Panc1 (cell line): ENCODE results near the gene CDKN1A. TPM values are rescaled to one million over a fixed set of nuclear protein-coding genes. Genes with fewer than 3 reads are reported as not detected.

Experiments
- ATAC-seq: fragments of 200-7000 bp; cut with Tn5 transposase; 2 replicates; pipeline ENCODE4 v1.9.1; 2020; ENCODE audit warnings: mild to moderate bottlenecking, moderate library complexity
- BruUV-seq: library from RNA; stranded (reverse); fragments of 400-500 nt; replicated peaks from 2 replicates; lab custom pipeline; 2021; lab: Mats Ljungman, UMichigan
- CTCF ChIA-PET: fragments of 300-600 bp; sonication (Branson Sonifier 250); formaldehyde crosslinking; loops from one replicate; lab custom pipeline; 2022; ENCODE audit warnings: antibody characterized with exemption; lab: Charles Lee
- POLR2A ChIA-PET: fragments of 300-600 bp; sonication (Branson Sonifier 250); formaldehyde crosslinking; loops from one replicate; lab custom pipeline; 2022; ENCODE audit warnings: antibody characterized with exemption; lab: Charles Lee
- DNase-seq: peaks from one replicate; pipeline ENCODE4 v3.0.0-alpha.2; 2010; ENCODE audit warnings: low read depth, low spot score
- H3K27ac ChIP-seq: 2 replicates; pipeline ENCODE4 v1.5.1; 2011; ENCODE audit warnings: mild to moderate bottlenecking, low read length, inconsistent platforms
- H3K27me3 ChIP-seq: fragments of 200-500 bp; sonication (Bioruptor generic); 2 replicates; pipeline ENCODE4 v1.6.0; 2014; ENCODE audit warnings: low read length, inconsistent platforms; ENCODE audit not compliant: control insufficient read depth, insufficient read depth
- H3K36me3 ChIP-seq: fragments of 200-500 bp; sonication (Bioruptor generic); 2 replicates; pipeline ENCODE4 v1.5.1; 2014; ENCODE audit warnings: inconsistent platforms, mild to moderate bottlenecking, low read length, moderate library complexity; ENCODE audit not compliant: control insufficient read depth, insufficient read depth
- H3K4me1 ChIP-seq: 2 replicates; pipeline ENCODE4 v1.5.1; 2011; ENCODE audit warnings: inconsistent platforms, mild to moderate bottlenecking, low read length, moderate library complexity; ENCODE audit not compliant: control insufficient read depth, insufficient read depth
- H3K4me3 ChIP-seq, 2 experiments: 2 replicates each; pipeline ENCODE4 v1.5.1; 2011 to 2012; ENCODE audit warnings: low read depth in 2 of 2, low read length in 2 of 2, mild to moderate bottlenecking in 2 of 2, inconsistent platforms in 1 of 2, moderate library complexity in 1 of 2
- H3K9me3 ChIP-seq: fragments of 200-500 bp; sonication (Bioruptor generic); 2 replicates; pipeline ENCODE4 v1.5.1; 2014; ENCODE audit warnings: low read depth, mild to moderate bottlenecking, inconsistent platforms, low read length, moderate library complexity; ENCODE audit not compliant: control insufficient read depth, insufficient read depth
- POLR2AphosphoS5 ChIP-seq: IDR thresholded peaks from 2 replicates; pipeline ENCODE4 v1.6.1; 2012; ENCODE audit warnings: mild to moderate bottlenecking, low read depth, low read length, moderate library complexity
- SIN3A ChIP-seq: IDR thresholded peaks from 2 replicates; pipeline ENCODE4 v1.6.1; 2012; ENCODE audit warnings: low read depth, mild to moderate bottlenecking, low read length, moderate library complexity, borderline replicate concordance; ENCODE audit not compliant: insufficient read depth
- TCF7L2 ChIP-seq: IDR thresholded peaks from 2 replicates; pipeline ENCODE4 v1.6.1; 2011; ENCODE audit warnings: mild to moderate bottlenecking, low read depth, low read length, inconsistent platforms
- in situ Hi-C: cut with HindIII; loops from 2 replicates; pipeline ENCODE4 v1.10.0; 2016; ENCODE audit warnings: low sequenced_read_pairs, low pct_unique_long_range_greater_than_20kb
- intact Hi-C: fragments of 100-400 bp; cut with micrococcal nuclease; formaldehyde crosslinking; loops from one replicate; pipeline ENCODE4 v1.10.0; 2022; ENCODE audit not compliant: unreplicated experiment
- total RNA-seq: library from RNA; stranded (reverse); gene quantifications from one replicate; pipeline ENCODE4 v1.2.1, GENCODE V29; 2021; ENCODE audit not compliant: unreplicated experiment
- TF ChIP-seq, protein P1 (sequence below), 2 experiments: IDR thresholded peaks; 2 replicates each; pipeline ENCODE4 v1.6.1; 2011 to 2012; ENCODE audit warnings: low read depth in 2 of 2, control low read depth in 1 of 2, low read length in 1 of 2, mild to moderate bottlenecking in 1 of 2, moderate library complexity in 1 of 2; ENCODE audit not compliant: insufficient read depth in 1 of 2
- TF ChIP-seq, protein P2 (sequence below): fragments of 450-650 bp; IDR thresholded peaks from 2 replicates; pipeline ENCODE4 v1.5.1; 2017; ENCODE audit warnings: mild to moderate bottlenecking

Gene CDKN1A
- total RNA-seq, 1 experiment from 2014 or later: 46.2 TPM

DNA sequence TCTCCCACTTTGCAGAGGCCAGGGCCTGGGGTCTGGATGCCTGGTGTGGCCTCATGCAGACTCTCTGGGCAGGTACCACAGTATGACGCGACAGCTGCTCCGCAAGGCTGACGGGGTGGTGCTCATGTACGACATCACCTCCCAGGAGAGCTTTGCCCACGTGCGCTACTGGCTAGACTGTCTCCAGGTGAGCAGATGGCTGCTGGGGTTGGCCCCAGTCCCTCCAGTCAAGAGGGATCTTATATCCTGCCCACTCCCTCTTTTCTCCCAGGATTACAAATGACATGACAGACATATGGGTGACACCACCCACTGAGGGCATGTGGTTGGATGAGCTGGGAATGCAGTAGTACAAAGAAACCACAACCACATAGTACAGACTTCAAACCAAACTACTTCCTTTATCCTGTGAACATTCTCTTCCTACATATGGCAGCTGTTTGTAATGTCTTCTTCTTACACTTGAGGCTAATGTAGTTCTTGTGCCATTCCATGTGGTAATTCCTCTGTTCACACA, 49.0 kb downstream of the CDKN1A start:
- Histone ChIP-seq H3K9me3 (no peaks in the 10 kb centered on the region), H3K36me3 (no peaks in the 10 kb centered on the region), H3K4me3 (no peak overlapping the region), H3K27ac (no peak overlapping the region), H3K4me1 (no peaks in the 10 kb centered on the region), H3K27me3 (no peaks in the 10 kb centered on the region)
- DNase-seq (no peak), ATAC-seq (no peak)
- no TSS peak for BruUV-seq
- POLR2A ChIA-PET: no interaction called here
- intact Hi-C loops (no loop called here), in situ Hi-C loops (no loop called here)
- no peak for TF ChIP-seq POLR2AphosphoS5
- TF ChIP-seq, protein P1, sequence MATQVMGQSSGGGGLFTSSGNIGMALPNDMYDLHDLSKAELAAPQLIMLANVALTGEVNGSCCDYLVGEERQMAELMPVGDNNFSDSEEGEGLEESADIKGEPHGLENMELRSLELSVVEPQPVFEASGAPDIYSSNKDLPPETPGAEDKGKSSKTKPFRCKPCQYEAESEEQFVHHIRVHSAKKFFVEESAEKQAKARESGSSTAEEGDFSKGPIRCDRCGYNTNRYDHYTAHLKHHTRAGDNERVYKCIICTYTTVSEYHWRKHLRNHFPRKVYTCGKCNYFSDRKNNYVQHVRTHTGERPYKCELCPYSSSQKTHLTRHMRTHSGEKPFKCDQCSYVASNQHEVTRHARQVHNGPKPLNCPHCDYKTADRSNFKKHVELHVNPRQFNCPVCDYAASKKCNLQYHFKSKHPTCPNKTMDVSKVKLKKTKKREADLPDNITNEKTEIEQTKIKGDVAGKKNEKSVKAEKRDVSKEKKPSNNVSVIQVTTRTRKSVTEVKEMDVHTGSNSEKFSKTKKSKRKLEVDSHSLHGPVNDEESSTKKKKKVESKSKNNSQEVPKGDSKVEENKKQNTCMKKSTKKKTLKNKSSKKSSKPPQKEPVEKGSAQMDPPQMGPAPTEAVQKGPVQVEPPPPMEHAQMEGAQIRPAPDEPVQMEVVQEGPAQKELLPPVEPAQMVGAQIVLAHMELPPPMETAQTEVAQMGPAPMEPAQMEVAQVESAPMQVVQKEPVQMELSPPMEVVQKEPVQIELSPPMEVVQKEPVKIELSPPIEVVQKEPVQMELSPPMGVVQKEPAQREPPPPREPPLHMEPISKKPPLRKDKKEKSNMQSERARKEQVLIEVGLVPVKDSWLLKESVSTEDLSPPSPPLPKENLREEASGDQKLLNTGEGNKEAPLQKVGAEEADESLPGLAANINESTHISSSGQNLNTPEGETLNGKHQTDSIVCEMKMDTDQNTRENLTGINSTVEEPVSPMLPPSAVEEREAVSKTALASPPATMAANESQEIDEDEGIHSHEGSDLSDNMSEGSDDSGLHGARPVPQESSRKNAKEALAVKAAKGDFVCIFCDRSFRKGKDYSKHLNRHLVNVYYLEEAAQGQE (IDR thresholded peaks at IDR 0.05; ENCODE audit: insufficient read depth in 1 of 2, low read depth in 2 of 2, low read length in 1 of 2): no peak
- CTCF ChIA-PET: no interaction called here

DNA sequence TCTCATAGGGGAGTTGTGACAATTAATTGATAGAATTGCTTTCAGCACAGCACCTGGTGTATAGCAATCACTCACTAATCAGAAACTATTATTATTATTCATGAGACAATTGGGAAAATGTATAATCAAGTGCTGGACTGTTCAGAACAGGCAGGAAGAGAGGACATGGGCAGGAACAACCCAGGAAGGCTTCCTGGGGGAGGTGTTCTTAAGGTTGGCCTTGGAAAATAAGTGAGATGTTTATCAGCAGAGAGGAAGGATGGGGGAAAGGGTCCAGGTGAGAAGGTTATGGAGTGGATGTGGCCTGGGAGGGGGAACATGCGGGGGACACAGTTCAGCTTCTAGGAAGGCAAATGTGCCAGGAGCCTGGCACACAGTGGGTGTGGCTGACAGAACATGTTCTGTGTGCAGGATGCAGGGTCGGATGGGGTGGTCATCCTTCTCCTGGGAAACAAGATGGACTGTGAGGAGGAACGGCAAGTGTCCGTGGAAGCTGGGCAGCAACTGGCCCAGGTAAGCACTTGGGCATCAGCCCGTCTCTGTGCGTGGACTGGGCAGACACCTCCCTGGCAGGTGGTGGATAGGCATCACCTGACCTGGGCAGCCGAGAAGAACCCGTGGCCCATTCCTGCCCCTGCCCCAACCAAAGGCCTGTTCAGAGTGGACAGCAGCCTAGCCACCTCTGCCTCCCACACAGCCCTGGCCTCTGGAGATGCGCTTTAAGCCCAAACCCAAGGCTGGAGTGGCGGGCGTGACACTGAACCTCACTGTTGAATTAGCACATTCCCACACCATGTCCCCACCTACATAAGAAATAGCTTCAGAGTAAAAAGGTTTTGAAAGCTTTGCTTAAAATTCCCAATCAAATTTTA, 50.0 kb downstream of the CDKN1A start:
- TF ChIP-seq SIN3A (no peak), TCF7L2 (no peak), POLR2AphosphoS5 (no peak)
- TF ChIP-seq, protein P1 (IDR thresholded peaks at IDR 0.05; ENCODE audit: insufficient read depth in 1 of 2, low read depth in 2 of 2, low read length in 1 of 2): no peak
- TF ChIP-seq, protein P2, sequence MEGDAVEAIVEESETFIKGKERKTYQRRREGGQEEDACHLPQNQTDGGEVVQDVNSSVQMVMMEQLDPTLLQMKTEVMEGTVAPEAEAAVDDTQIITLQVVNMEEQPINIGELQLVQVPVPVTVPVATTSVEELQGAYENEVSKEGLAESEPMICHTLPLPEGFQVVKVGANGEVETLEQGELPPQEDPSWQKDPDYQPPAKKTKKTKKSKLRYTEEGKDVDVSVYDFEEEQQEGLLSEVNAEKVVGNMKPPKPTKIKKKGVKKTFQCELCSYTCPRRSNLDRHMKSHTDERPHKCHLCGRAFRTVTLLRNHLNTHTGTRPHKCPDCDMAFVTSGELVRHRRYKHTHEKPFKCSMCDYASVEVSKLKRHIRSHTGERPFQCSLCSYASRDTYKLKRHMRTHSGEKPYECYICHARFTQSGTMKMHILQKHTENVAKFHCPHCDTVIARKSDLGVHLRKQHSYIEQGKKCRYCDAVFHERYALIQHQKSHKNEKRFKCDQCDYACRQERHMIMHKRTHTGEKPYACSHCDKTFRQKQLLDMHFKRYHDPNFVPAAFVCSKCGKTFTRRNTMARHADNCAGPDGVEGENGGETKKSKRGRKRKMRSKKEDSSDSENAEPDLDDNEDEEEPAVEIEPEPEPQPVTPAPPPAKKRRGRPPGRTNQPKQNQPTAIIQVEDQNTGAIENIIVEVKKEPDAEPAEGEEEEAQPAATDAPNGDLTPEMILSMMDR: no peak
- Histone ChIP-seq H3K27me3 (no peaks in the 10 kb centered on the region), H3K36me3 (no peaks in the 10 kb centered on the region), H3K4me3 (no peak overlapping the region), H3K9me3 (no peaks in the 10 kb centered on the region), H3K4me1 (no peaks in the 10 kb centered on the region), H3K27ac (no peak overlapping the region)
- no TSS peak for BruUV-seq
- intact Hi-C loops (no loop called here), in situ Hi-C loops (no loop called here)
- ChIA-PET CTCF (no interaction called here), POLR2A (interaction anchor here (0.6 kb wide), 1 partner anchor 199 kb away, joined by 3 read pairs; no protein-coding TSS in a partner anchor)
- ATAC-seq (no peak), DNase-seq (no peak)
